Astrocyte of the cerebellum (primary cell): ENCODE measurements around the gene DUS1L.
A peak's percentile ranks its signal among the peaks of the same experiment; 100 is the strongest.

Experiments used
- DNase-seq: peaks from one replicate; pipeline ENCODE4 v3.0.0-alpha.2; 2011; ENCODE audit warnings: low read depth
- H3K4me3 ChIP-seq: 2 replicates; pipeline ENCODE4 v1.5.1; 2011; ENCODE audit warnings: mild to moderate bottlenecking, low read depth, low read length, moderate library complexity
- in situ Hi-C: cut with HindIII; loops from 2 replicates; pipeline ENCODE4 v1.10.0; 2017; ENCODE audit warnings: low sequenced_read_pairs
- TF ChIP-seq, protein P1 (sequence below): IDR thresholded peaks from 2 replicates; pipeline ENCODE4 v1.5.1; 2012; ENCODE audit warnings: low read length, low read depth, moderate library complexity, mild to moderate bottlenecking; ENCODE audit errors: missing control alignments

DUS1L gene

DNA sequence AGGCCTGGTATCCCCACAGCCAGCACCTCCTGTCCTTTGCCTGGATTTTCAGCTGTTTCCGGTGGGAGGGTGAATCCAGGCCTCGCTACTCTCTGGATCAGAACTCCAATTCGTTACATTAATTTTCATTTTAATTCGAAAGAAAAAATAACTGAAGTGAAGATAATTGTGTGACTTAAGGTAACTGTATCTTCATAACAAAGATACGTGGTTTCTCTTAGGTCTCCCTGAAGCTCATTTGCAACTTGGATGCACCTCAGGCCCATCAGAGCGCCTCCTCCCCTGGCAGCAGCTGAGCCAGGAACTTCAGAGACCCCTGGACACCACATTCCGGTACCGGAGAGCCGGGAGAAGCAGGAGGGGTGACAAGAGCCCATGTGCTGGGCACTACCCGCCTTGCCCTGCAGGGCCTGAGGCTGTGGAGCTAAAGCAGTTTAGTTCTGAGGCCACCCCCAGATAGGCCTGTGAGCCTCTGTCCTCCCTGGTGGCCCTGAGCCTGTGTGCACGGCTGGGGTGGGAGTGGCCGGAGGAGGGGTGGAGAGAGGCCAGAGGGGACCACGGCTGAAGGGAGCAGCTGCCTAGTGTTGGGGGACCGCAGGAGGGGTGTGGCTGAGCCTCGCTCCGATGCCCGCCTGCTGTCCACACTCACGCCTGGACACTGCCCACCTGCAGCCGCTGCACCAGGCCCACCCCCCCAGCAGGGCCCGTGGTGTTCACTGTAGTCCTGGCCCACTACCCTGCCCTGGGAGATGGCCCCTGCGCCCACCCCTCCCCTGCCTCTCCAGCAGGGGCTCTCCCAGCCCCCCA, 11.4 kb upstream of the DUS1L start:
- H3K4me3 ChIP-seq: no peak overlapping the region
- in situ Hi-C loops: no loop called here
- no peak for DNase-seq
- TF ChIP-seq, protein P1, sequence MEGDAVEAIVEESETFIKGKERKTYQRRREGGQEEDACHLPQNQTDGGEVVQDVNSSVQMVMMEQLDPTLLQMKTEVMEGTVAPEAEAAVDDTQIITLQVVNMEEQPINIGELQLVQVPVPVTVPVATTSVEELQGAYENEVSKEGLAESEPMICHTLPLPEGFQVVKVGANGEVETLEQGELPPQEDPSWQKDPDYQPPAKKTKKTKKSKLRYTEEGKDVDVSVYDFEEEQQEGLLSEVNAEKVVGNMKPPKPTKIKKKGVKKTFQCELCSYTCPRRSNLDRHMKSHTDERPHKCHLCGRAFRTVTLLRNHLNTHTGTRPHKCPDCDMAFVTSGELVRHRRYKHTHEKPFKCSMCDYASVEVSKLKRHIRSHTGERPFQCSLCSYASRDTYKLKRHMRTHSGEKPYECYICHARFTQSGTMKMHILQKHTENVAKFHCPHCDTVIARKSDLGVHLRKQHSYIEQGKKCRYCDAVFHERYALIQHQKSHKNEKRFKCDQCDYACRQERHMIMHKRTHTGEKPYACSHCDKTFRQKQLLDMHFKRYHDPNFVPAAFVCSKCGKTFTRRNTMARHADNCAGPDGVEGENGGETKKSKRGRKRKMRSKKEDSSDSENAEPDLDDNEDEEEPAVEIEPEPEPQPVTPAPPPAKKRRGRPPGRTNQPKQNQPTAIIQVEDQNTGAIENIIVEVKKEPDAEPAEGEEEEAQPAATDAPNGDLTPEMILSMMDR: no peak

GRCh38 chr17:82076018-82076784, 10.6 kb upstream of the DUS1L start:
- H3K4me3 ChIP-seq: no peak overlapping the region
- TF ChIP-seq, protein P1: no peak
- DNase-seq: no peak
- in situ Hi-C loops: no loop called here

DNA sequence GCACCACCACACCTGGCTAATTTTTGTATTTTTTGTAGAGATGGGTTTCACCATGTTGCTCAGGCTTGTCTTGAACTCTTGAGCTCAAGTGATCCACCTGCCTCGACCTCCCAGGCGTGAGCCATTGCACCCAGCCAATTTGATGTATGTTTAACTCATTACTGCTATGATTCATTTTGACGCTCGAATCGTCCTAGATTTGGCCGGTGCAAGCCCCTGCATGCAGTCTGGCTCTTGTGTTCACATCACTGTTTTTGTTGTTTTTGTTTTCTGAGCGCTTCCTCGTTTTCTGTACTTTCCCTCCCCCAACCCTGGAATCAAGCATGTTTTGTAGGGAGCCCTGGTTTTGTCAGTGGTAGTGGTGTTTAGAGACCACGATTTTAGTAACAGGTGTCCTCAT, 7.8 kb upstream of the DUS1L start:
- in situ Hi-C loops: no loop called here
- TF ChIP-seq, protein P1: no peak
- no peak for DNase-seq
- no peak overlapping the region for H3K4me3 ChIP-seq

GRCh38 chr17:82072827-82073226, 7.2 kb upstream of the DUS1L start:
- in situ Hi-C loops: no loop called here
- TF ChIP-seq, protein P1: no peak

GRCh38 chr17:82070611-82071010, 5.0 kb upstream of the DUS1L start:
- no peak for DNase-seq
- TF ChIP-seq, protein P1: no peak
- no peak overlapping the region for H3K4me3 ChIP-seq
- in situ Hi-C loops: no loop called here

More at GRCh38 chr17:82072827-82073226, 7.2 kb upstream of the DUS1L start:
- H3K4me3 ChIP-seq: no peak overlapping the region
- DNase-seq: no peak

- TF ChIP-seq, protein P1: no peak
- peak overlapping the region; percentile 80 for H3K4me3 ChIP-seq
- DNase-seq: no peak
- in situ Hi-C loops: no loop called here
Measured at GRCh38 chr17:82065193-82065637, 389 bp downstream of the DUS1L start.
